ENCODE results near the gene FRYL. TPM values are rescaled to one million over a fixed set of nuclear protein-coding genes. Genes with fewer than 3 reads are reported as not detected.

FRYL gene
- total and polyA plus RNA-seq, 2 of the 13 experiments (the other 11 are each of a cell fraction or from before 2014, with no cell fraction given), result 9.7 to 19.6 TPM

DNA sequence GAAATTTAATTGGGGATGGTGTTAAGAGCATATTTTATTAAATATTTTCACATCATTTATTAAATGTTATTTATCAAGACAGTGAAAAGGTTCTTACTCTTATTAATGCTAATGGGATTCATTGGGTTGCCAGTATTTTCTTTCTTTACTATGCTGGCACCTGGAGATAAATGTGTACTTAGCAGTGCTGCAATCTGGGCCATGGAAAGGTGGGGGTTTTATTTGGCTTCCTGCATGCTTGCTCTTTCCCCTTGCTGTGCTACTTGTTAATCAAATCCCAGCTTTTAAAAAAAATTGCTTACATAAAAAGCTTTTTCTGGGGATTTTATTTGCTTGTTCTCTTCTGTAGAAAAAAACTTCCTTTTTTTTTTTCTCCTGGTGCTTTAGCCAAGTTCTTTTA, 241.7 kb downstream of the FRYL start:
- TF ChIP-seq ZFP82 (CRISPR knock-in tag; IDR thresholded peaks at IDR 0.05; ENCODE audit: borderline replicate concordance) (no peak), PLRG1 (conservative IDR thresholded peaks at IDR 0.05) (no peak), SRSF9 (IDR thresholded peaks at IDR 0.05; ENCODE audit: borderline replicate concordance, insufficient read depth, low read depth, low read length, poor library complexity, severe bottlenecking) (no peak), GTF2F1 (IDR thresholded peaks at IDR 0.05; ENCODE audit: low read length) (no peak), ZBTB42 (CRISPR knock-in tag; IDR thresholded peaks at IDR 0.05) (no peak), MED13 (CRISPR knock-in tag; IDR thresholded peaks at IDR 0.05) (no peak)
- TF ChIP-seq, protein P1, sequence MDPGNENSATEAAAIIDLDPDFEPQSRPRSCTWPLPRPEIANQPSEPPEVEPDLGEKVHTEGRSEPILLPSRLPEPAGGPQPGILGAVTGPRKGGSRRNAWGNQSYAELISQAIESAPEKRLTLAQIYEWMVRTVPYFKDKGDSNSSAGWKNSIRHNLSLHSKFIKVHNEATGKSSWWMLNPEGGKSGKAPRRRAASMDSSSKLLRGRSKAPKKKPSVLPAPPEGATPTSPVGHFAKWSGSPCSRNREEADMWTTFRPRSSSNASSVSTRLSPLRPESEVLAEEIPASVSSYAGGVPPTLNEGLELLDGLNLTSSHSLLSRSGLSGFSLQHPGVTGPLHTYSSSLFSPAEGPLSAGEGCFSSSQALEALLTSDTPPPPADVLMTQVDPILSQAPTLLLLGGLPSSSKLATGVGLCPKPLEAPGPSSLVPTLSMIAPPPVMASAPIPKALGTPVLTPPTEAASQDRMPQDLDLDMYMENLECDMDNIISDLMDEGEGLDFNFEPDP (CRISPR knock-in tag; conservative IDR thresholded peaks at IDR 0.05), result no peak
- no TSS peak for BruUV-seq (replicated peaks)
- Histone ChIP-seq H3K4me1 (ENCODE audit: insufficient read depth, low read length) (no peaks in the 10 kb centered on the region), H3K27me3 (ENCODE audit: control insufficient read depth in 1 of 2, insufficient read depth in 2 of 2, low read length in 2 of 2) (no peaks in the 10 kb centered on the region), H3K9me3 (ENCODE audit: low read length) (no peaks in the 10 kb centered on the region), H3K36me3 (replicated peaks in 1 of 2; ENCODE audit: control insufficient read depth in 1 of 2, insufficient read depth in 2 of 2, low read length in 2 of 2) (peaks cover 7 to 26% of the 10 kb centered on the region in 2 experiments; a peak in 4 of 5 replicates), H3K27ac (ENCODE audit: extremely low read length, insufficient read depth, low read length) (no peak overlapping the region), H3K79me2 (ENCODE audit: insufficient read depth, low read length) (no peaks in the 10 kb centered on the region), H3K4me2 (ENCODE audit: low read depth, low read length) (no peak overlapping the region), H3K4me3 (replicated peaks in 1 of 3; ENCODE audit: insufficient read depth in 1 of 3, low read depth in 2 of 3, low read length in 3 of 3) (no peak overlapping the region), H3K9ac (ENCODE audit: insufficient read depth, low read depth, low read length) (no peak overlapping the region), H4K20me1 (ENCODE audit: insufficient read depth, low read length) (no peaks in the 10 kb centered on the region), H2AFZ (ENCODE audit: low read length) (no peak overlapping the region)
- intact Hi-C loops (cut with micrococcal nuclease; ENCODE audit: unreplicated experiment), result no loop called here
- in situ Hi-C loops (cut with HindIII; ENCODE audit: extremely low pct_ligation_motif_present, low pct_unique_long_range_greater_than_20kb), result no loop called here
- FAIRE-seq (no peak), DNase-seq (ENCODE audit: low spot score) (no peak), ATAC-seq (no peak)
- POLR2A ChIA-PET, result no interaction called here
- CTCF ChIA-PET (ENCODE audit: low intra/inter-chr PET ratio, low total read pairs), result no interaction called here

DNA sequence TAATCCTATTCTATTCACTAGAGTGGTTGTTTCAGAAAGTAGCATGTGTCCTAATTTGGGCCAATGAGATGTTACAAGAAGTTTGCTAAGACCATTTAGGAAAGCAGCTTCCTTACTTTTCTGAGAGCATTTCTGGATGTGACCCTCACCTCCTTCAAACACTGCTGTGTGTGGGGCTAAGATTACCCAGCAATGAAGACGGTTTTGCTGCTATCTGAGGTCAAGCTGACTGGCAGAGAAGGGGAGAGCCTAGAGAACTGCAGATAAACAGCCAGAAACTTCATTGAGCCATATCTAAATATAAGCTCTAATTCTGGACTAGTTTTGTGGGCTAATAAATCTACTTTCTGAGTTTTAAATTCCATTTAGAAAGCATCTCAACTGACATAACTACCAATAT, 253.7 kb downstream of the FRYL start:
- H3K9ac ChIP-seq (ENCODE audit: insufficient read depth, low read depth, low read length), result no peak overlapping the region
- H3K79me2 ChIP-seq (ENCODE audit: insufficient read depth, low read length), result no peaks in the 10 kb centered on the region
- FAIRE-seq, result no peak
- peaks cover 6 to 29% of the 10 kb centered on the region in 2 experiments; a peak in 4 of 5 replicates for H3K36me3 ChIP-seq (replicated peaks in 1 of 2; ENCODE audit: control insufficient read depth in 1 of 2, insufficient read depth in 2 of 2, low read length in 2 of 2)
- in situ Hi-C loops (cut with HindIII; ENCODE audit: extremely low pct_ligation_motif_present, low pct_unique_long_range_greater_than_20kb) (no loop called here), intact Hi-C loops (cut with micrococcal nuclease; ENCODE audit: unreplicated experiment) (no loop called here)
- H3K4me2 ChIP-seq (ENCODE audit: low read depth, low read length), result no peak overlapping the region
- no peak overlapping the region for H2AFZ ChIP-seq (ENCODE audit: low read length)
- H3K4me1 ChIP-seq (ENCODE audit: insufficient read depth, low read length), result no peaks in the 10 kb centered on the region
- H3K4me3 ChIP-seq (replicated peaks in 1 of 3; ENCODE audit: insufficient read depth in 1 of 3, low read depth in 2 of 3, low read length in 3 of 3), result no peak overlapping the region
- H3K27me3 ChIP-seq (ENCODE audit: control insufficient read depth in 1 of 2, insufficient read depth in 2 of 2, low read length in 2 of 2), result no peaks in the 10 kb centered on the region
- ChIA-PET CTCF (ENCODE audit: low intra/inter-chr PET ratio, low total read pairs) (no interaction called here), POLR2A (no interaction called here)
- DNase-seq (ENCODE audit: low spot score), result no peak
- no peaks in the 10 kb centered on the region for H4K20me1 ChIP-seq (ENCODE audit: insufficient read depth, low read length)
- H3K27ac ChIP-seq (ENCODE audit: extremely low read length, insufficient read depth, low read length), result no peak overlapping the region
- WGBS (ENCODE audit: low lambda C conversion rate), result 80% methylated on average over 1 of the region's 1 CpG
- no TSS peak for BruUV-seq (replicated peaks)
- no peak for ATAC-seq
- no peaks in the 10 kb centered on the region for H3K9me3 ChIP-seq (ENCODE audit: low read length)
- TF ChIP-seq PPARG (CRISPR knock-in tag; conservative IDR thresholded peaks at IDR 0.05), result no peak
- no peak for TF ChIP-seq ZNF138 (CRISPR knock-in tag; IDR thresholded peaks at IDR 0.05; ENCODE audit: low read depth)
- TF ChIP-seq, protein P2, sequence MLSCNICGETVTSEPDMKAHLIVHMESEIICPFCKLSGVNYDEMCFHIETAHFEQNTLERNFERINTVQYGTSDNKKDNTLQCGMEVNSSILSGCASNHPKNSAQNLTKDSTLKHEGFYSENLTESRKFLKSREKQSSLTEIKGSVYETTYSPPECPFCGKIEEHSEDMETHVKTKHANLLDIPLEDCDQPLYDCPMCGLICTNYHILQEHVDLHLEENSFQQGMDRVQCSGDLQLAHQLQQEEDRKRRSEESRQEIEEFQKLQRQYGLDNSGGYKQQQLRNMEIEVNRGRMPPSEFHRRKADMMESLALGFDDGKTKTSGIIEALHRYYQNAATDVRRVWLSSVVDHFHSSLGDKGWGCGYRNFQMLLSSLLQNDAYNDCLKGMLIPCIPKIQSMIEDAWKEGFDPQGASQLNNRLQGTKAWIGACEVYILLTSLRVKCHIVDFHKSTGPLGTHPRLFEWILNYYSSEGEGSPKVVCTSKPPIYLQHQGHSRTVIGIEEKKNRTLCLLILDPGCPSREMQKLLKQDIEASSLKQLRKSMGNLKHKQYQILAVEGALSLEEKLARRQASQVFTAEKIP (CRISPR knock-in tag; IDR thresholded peaks at IDR 0.05; ENCODE audit: borderline replicate concordance), result no peak
- TF ChIP-seq, protein P3, sequence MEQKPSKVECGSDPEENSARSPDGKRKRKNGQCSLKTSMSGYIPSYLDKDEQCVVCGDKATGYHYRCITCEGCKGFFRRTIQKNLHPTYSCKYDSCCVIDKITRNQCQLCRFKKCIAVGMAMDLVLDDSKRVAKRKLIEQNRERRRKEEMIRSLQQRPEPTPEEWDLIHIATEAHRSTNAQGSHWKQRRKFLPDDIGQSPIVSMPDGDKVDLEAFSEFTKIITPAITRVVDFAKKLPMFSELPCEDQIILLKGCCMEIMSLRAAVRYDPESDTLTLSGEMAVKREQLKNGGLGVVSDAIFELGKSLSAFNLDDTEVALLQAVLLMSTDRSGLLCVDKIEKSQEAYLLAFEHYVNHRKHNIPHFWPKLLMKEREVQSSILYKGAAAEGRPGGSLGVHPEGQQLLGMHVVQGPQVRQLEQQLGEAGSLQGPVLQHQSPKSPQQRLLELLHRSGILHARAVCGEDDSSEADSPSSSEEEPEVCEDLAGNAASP (CRISPR knock-in tag; IDR thresholded peaks at IDR 0.05; ENCODE audit: borderline replicate concordance), result no peak
- no peak for TF ChIP-seq BRCA1 (CRISPR knock-in tag; IDR thresholded peaks at IDR 0.05)
- no peak for TF ChIP-seq SRF (IDR thresholded peaks at IDR 0.05; ENCODE audit: low read depth, low read length)
- TF ChIP-seq SYNCRIP (IDR thresholded peaks at IDR 0.05; ENCODE audit: insufficient read depth, low read depth, low read length), result no peak
- TF ChIP-seq PTBP1 (IDR thresholded peaks at IDR 0.05; ENCODE audit: low read depth, low read length, poor library complexity, severe bottlenecking), result no peak
- no peak for TF ChIP-seq ZNF737 (CRISPR knock-in tag; IDR thresholded peaks at IDR 0.05; ENCODE audit: borderline replicate concordance)
- TF ChIP-seq HOXA3 (CRISPR knock-in tag; IDR thresholded peaks at IDR 0.05), result no peak

All from HepG2 (cell line).